GM19463 (cell line): Measurements from ENCODE around the gene ATP10A.

Experiments
- ATAC-seq: cut with Tn5 transposase; IDR thresholded peaks from one replicate; pipeline ENCODE4 v1.9.1; 2021; ENCODE audit warnings: mild to moderate bottlenecking, moderate library complexity; ENCODE audit not compliant: unreplicated experiment

Gene ATP10A

DNA sequence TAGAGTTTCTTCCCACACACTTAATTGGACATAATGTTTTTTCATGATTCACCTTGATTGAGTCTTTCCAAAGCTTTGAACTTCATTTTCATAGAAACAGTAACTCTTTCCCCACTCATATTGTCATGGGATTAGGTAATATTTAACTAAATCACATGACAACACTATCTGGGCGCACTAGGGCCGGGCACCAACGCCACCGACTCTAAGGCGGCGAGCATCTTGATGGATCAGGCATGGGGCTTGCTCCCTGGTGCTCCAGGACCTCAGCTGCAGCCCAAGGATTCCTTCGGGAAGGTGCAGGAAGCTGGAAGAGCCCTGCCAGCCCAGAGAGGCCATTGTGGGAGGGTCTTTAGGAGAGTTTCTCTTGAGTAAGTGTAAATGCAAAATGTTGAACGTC is 231.2 kb downstream of the ATP10A start:
- no peak for ATAC-seq
